Lung (tissue), 12 donors: ENCODE results near the gene ABCA12. TPM values are rescaled to one million over a fixed set of nuclear protein-coding genes. Genes with fewer than 3 reads are reported as not detected.

ENCODE experiments used
- ATAC-seq: fragments of 200-7000 bp; cut with Tn5 transposase; one replicate; pipeline ENCODE4 v1.9.1; 2020; ENCODE audit warnings: moderate number of reproducible peaks; ENCODE audit not compliant: insufficient read depth, low FRiP score
- DNase-seq, 3 donors: peaks; one replicate each; pipeline ENCODE4 v3.0.0-alpha.2; 2013 to 2017
- H3K27ac ChIP-seq, 2 donors: one replicate each; pipeline ENCODE4 v1.5.1; 2013; ENCODE audit warnings: mild to moderate bottlenecking in 2 of 2, moderate library complexity in 2 of 2, control low read depth in 1 of 2, inconsistent platforms in 1 of 2, low read depth in 1 of 2, low read length in 1 of 2
- H3K27me3 ChIP-seq, 3 donors: one replicate each; pipeline ENCODE4 v1.5.1; 2013; ENCODE audit warnings: low read length in 2 of 3; ENCODE audit not compliant: control insufficient read depth in 3 of 3, insufficient read depth in 3 of 3
- H3K36me3 ChIP-seq, 4 donors: one replicate each; pipeline ENCODE4 v1.5.1; 2013; ENCODE audit warnings: low read length in 4 of 4, mild to moderate bottlenecking in 1 of 4, moderate library complexity in 1 of 4; ENCODE audit not compliant: control insufficient read depth in 4 of 4, insufficient read depth in 4 of 4
- H3K4me1 ChIP-seq, 5 donors: one replicate each; pipeline ENCODE4 v1.5.1; 2013; ENCODE audit warnings: low read length in 5 of 5, mild to moderate bottlenecking in 2 of 5, moderate library complexity in 1 of 5; ENCODE audit not compliant: control insufficient read depth in 5 of 5, insufficient read depth in 5 of 5
- H3K4me3 ChIP-seq: one replicate; pipeline ENCODE4 v1.5.1; 2013; ENCODE audit warnings: mild to moderate bottlenecking, control low read depth, moderate library complexity
- H3K9ac ChIP-seq, 2 donors: one replicate each; pipeline ENCODE4 v1.5.1; 2013; ENCODE audit warnings: low read length in 2 of 2, control low read depth in 1 of 2; ENCODE audit not compliant: insufficient read depth in 1 of 2
- H3K9me3 ChIP-seq, 4 donors: one replicate each; pipeline ENCODE4 v1.5.1; 2013; ENCODE audit warnings: low read length in 3 of 4, mild to moderate bottlenecking in 1 of 4, moderate library complexity in 1 of 4; ENCODE audit not compliant: control insufficient read depth in 4 of 4, insufficient read depth in 3 of 4
- WGBS, 2 donors: extraction: QIAGEN DNeasy Blood & Tissue Kit; methylation state at CpG; one replicate each; pipeline ENCODE4 v1.1.7; 2013; 5-methylcytosine and 5-hydroxymethylcytosine counted together
- polyA plus RNA-seq, 2 donors: library from polyadenylated mRNA; stranded (reverse); fragments of 200-250 nt; gene quantifications; one replicate each; pipeline ENCODE4 v1.2.1, GENCODE V29; 2013
- total RNA-seq, 2 donors: library from RNA; depleted of rRNA in 1 of 2; stranded (reverse); fragments of >200 nt in 1 of 2; gene quantifications; one replicate each; pipeline ENCODE4 v1.2.1, GENCODE V29; 2014 to 2021
- TF ChIP-seq, protein P1 (sequence below): IDR thresholded peaks from 2 replicates; pipeline ENCODE4 v1.5.1; 2012; ENCODE audit warnings: mild to moderate bottlenecking; ENCODE audit errors: control extremely low read depth, extremely low read depth
- donor health status: control.
- donor health status: control.
- donor health status: Bipolar disorder and iron deficiency.
- donor health status: healthy.
- donor health status: DM: yes; HTN: yes; CAD: no.

Gene ABCA12
- total and polyA plus RNA-seq, 4 donors: 0.06 to 2.2 (median 0.19) TPM

DNA sequence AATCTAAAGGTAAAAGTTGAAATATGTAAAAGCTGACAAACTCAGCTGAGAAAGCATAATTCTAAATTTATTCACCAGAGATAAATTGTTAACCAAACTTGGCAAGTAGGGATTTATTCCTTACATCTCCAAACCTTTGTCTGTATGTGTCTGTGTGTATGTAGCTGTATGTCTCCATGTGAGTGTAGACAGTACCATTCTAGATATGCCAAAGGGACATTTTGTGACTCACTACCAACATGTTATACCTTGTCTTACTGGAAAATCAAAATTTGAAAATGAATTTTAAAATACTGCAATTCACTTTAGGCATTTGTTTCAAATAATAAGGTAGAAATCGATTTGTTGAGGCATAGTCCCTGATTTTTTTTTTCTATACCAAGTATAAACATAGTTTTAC, 102.1 kb downstream of the ABCA12 start:
- Histone ChIP-seq H3K27me3 (no peaks in the 10 kb centered on the region), H3K9ac (no peak overlapping the region), H3K27ac (no peak overlapping the region), H3K9me3 (no peaks in the 10 kb centered on the region), H3K4me3 (no peak overlapping the region), H3K36me3 (no peaks in the 10 kb centered on the region), H3K4me1 (no peaks in the 10 kb centered on the region)
- WGBS, 2 donors: 39 to 60% methylated on average over 1 of the region's 1 CpG
- ATAC-seq (no peak), DNase-seq (no peak)
- TF ChIP-seq, protein P1, sequence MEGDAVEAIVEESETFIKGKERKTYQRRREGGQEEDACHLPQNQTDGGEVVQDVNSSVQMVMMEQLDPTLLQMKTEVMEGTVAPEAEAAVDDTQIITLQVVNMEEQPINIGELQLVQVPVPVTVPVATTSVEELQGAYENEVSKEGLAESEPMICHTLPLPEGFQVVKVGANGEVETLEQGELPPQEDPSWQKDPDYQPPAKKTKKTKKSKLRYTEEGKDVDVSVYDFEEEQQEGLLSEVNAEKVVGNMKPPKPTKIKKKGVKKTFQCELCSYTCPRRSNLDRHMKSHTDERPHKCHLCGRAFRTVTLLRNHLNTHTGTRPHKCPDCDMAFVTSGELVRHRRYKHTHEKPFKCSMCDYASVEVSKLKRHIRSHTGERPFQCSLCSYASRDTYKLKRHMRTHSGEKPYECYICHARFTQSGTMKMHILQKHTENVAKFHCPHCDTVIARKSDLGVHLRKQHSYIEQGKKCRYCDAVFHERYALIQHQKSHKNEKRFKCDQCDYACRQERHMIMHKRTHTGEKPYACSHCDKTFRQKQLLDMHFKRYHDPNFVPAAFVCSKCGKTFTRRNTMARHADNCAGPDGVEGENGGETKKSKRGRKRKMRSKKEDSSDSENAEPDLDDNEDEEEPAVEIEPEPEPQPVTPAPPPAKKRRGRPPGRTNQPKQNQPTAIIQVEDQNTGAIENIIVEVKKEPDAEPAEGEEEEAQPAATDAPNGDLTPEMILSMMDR: no peak

DNA sequence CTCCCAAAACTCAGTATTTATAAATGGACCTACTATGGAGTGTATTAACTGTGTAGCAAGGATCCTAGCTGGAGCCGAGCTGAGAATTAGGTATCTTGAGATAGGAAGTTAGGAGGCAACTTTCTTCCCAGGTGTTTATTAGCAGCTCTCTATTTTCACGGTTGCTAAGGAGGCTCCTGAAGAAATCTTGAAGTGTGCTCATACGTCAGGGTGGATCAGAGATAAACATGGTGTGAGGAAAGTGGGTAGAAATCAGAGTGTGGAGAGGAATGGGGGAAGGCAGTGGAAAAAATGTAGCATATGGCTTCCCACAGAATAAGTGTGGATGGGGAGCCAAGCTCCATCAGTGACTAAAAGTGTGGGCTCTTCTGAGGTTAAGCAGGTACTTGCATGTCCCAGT, 104.3 kb downstream of the ABCA12 start:
- H3K36me3 ChIP-seq: no peaks in the 10 kb centered on the region
- DNase-seq: no peak
- no peaks in the 10 kb centered on the region for H3K9me3 ChIP-seq
- ATAC-seq: no peak
- no peak overlapping the region for H3K9ac ChIP-seq
- H3K27me3 ChIP-seq: no peaks in the 10 kb centered on the region
- H3K4me1 ChIP-seq: no peaks in the 10 kb centered on the region
- TF ChIP-seq, protein P1: no peak
- H3K27ac ChIP-seq: no peak overlapping the region
- no peak overlapping the region for H3K4me3 ChIP-seq
- WGBS, 2 donors: 57 to 70% methylated on average over 3 of the region's 3 CpGs

DNA sequence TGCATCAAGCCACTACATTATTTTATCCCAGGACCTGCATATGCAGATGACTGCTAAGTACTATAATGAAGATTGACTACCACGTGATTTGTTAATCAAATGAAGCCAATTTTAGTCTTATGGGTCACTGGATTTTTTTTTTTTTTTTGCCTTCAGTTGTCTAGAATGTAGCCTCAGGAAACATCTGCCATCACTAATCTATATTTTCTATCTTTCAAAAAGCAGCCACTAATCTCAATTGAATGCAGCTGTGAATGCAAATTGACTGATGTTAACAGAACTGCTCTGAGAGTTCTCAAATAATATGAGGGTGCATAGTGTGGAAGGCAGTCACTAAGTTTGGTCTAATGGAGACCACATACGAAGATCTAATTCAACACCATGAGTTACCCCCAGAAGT, 106.3 kb downstream of the ABCA12 start:
- DNase-seq (no peak), ATAC-seq (no peak)
- Histone ChIP-seq H3K9me3 (no peaks in the 10 kb centered on the region), H3K27ac (no peak overlapping the region), H3K9ac (no peak overlapping the region), H3K4me1 (no peaks in the 10 kb centered on the region), H3K36me3 (no peaks in the 10 kb centered on the region), H3K27me3 (no peaks in the 10 kb centered on the region), H3K4me3 (no peak overlapping the region)
- TF ChIP-seq, protein P1: no peak
- 79 to 80% methylated on average over 2 of the region's 2 CpGs for WGBS, 2 donors

DNA sequence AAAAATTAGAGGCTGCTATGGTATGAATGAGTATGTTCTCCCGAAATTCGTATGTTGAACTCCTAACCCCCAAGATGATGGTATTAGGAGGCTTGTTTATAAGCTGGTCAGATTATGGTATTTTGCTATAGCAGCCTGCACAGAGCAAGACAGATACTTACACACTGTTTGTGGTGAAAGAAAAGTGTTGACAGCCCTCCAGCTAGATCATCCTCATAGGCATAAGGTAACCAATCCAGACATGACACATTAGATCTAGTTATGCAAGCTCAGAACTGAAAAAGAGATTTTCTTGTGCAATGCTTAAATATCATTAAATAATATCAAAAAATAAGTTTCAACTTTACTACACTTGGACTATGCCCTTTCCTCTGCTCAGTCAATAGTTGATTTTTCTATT, 107.1 kb downstream of the ABCA12 start:
- H3K4me1 ChIP-seq: no peaks in the 10 kb centered on the region
- no peak overlapping the region for H3K9ac ChIP-seq
- no peaks in the 10 kb centered on the region for H3K27me3 ChIP-seq
- TF ChIP-seq, protein P1: no peak
- ATAC-seq (no peak), DNase-seq (no peak)
- no peak overlapping the region for H3K27ac ChIP-seq
- WGBS, 2 donors: 61 to 78% methylated on average over 2 of the region's 2 CpGs
- H3K9me3 ChIP-seq: no peaks in the 10 kb centered on the region
- no peak overlapping the region for H3K4me3 ChIP-seq
- H3K36me3 ChIP-seq: no peaks in the 10 kb centered on the region
